ENCODE data around the gene BTBD18.
A peak's percentile ranks its signal among the peaks of the same experiment; 100 is the strongest.

The BTBD18 gene

GRCh38 chr11:57778318-57779037, 26.9 kb upstream of the BTBD18 start:
- in situ Hi-C loops (cut with HindIII; ENCODE audit: low pct_ligation_motif_present, low pct_unique_long_range_greater_than_20kb, low sequenced_read_pairs), result no loop called here
- peak; percentile 94 for DNase-seq

- DNase-seq, result no peak
- in situ Hi-C loops (cut with HindIII; ENCODE audit: low pct_ligation_motif_present, low pct_unique_long_range_greater_than_20kb, low sequenced_read_pairs), result no loop called here
These were observed 26.3 kb upstream of the BTBD18 start for GRCh38 chr11:57777969-57778317.

GRCh38 chr11:57776577-57777210, 25.1 kb upstream of the BTBD18 start:
- no peak for DNase-seq
- in situ Hi-C loops (cut with HindIII; ENCODE audit: low pct_ligation_motif_present, low pct_unique_long_range_greater_than_20kb, low sequenced_read_pairs), result no loop called here

- in situ Hi-C loops (cut with HindIII; ENCODE audit: low pct_ligation_motif_present, low pct_unique_long_range_greater_than_20kb, low sequenced_read_pairs), result no loop called here
- no peak for DNase-seq
These were observed 24.5 kb upstream of the BTBD18 start for GRCh38 chr11:57776031-57776521.

GRCh38 chr11:57775491-57775890, 23.9 kb upstream of the BTBD18 start:
- in situ Hi-C loops (cut with HindIII; ENCODE audit: low pct_ligation_motif_present, low pct_unique_long_range_greater_than_20kb, low sequenced_read_pairs), result no loop called here
- DNase-seq, result no peak

GRCh38 chr11:57773026-57773598, 21.5 kb upstream of the BTBD18 start:
- DNase-seq, result no peak
- in situ Hi-C loops (cut with HindIII; ENCODE audit: low pct_ligation_motif_present, low pct_unique_long_range_greater_than_20kb, low sequenced_read_pairs), result no loop called here

- DNase-seq, result no peak
- in situ Hi-C loops (cut with HindIII; ENCODE audit: low pct_ligation_motif_present, low pct_unique_long_range_greater_than_20kb, low sequenced_read_pairs), result no loop called here
These were observed 20.9 kb upstream of the BTBD18 start for GRCh38 chr11:57772562-57772961.

GRCh38 chr11:57771365-57771764, 19.7 kb upstream of the BTBD18 start:
- in situ Hi-C loops (cut with HindIII; ENCODE audit: low pct_ligation_motif_present, low pct_unique_long_range_greater_than_20kb, low sequenced_read_pairs), result no loop called here

GRCh38 chr11:57770793-57771192, 19.2 kb upstream of the BTBD18 start:
- DNase-seq, result no peak
- in situ Hi-C loops (cut with HindIII; ENCODE audit: low pct_ligation_motif_present, low pct_unique_long_range_greater_than_20kb, low sequenced_read_pairs), result no loop called here

More at GRCh38 chr11:57771365-57771764, 19.7 kb upstream of the BTBD18 start:
- DNase-seq, result no peak

GRCh38 chr11:57764972-57765371, 13.4 kb upstream of the BTBD18 start:
- DNase-seq, result no peak
- in situ Hi-C loops (cut with HindIII; ENCODE audit: low pct_ligation_motif_present, low pct_unique_long_range_greater_than_20kb, low sequenced_read_pairs), result no loop called here

GRCh38 chr11:57764566-57764965, 12.9 kb upstream of the BTBD18 start:
- DNase-seq, result no peak
- in situ Hi-C loops (cut with HindIII; ENCODE audit: low pct_ligation_motif_present, low pct_unique_long_range_greater_than_20kb, low sequenced_read_pairs), result no loop called here

- in situ Hi-C loops (cut with HindIII; ENCODE audit: low pct_ligation_motif_present, low pct_unique_long_range_greater_than_20kb, low sequenced_read_pairs), result no loop called here
- no peak for DNase-seq
These were observed 12.4 kb upstream of the BTBD18 start for GRCh38 chr11:57764021-57764420.

GRCh38 chr11:57763568-57763967, 11.9 kb upstream of the BTBD18 start:
- in situ Hi-C loops (cut with HindIII; ENCODE audit: low pct_ligation_motif_present, low pct_unique_long_range_greater_than_20kb, low sequenced_read_pairs), result no loop called here
- peak; percentile 53 for DNase-seq

GRCh38 chr11:57762235-57762861, 10.7 kb upstream of the BTBD18 start:
- in situ Hi-C loops (cut with HindIII; ENCODE audit: low pct_ligation_motif_present, low pct_unique_long_range_greater_than_20kb, low sequenced_read_pairs), result no loop called here
- DNase-seq, result peak; percentile 17

- DNase-seq, result peak; percentile 97
- in situ Hi-C loops (cut with HindIII; ENCODE audit: low pct_ligation_motif_present, low pct_unique_long_range_greater_than_20kb, low sequenced_read_pairs), result no loop called here
These were observed 9.9 kb upstream of the BTBD18 start, which contains the start of gene CTNND1 for GRCh38 chr11:57761301-57762234. Gene CTNND1, plus strand, starts transcription at chr11:57761802. Its CDS starts 29,677 bp downstream, at chr11:57791479.

GRCh38 chr11:57758174-57758573, 6.6 kb upstream of the BTBD18 start:
- in situ Hi-C loops (cut with HindIII; ENCODE audit: low pct_ligation_motif_present, low pct_unique_long_range_greater_than_20kb, low sequenced_read_pairs), result no loop called here
- no peak for DNase-seq

- in situ Hi-C loops (cut with HindIII; ENCODE audit: low pct_ligation_motif_present, low pct_unique_long_range_greater_than_20kb, low sequenced_read_pairs), result no loop called here
- no peak for DNase-seq
These were observed 1.3 kb upstream of the BTBD18 start for GRCh38 chr11:57752954-57753353.

- in situ Hi-C loops (cut with HindIII; ENCODE audit: low pct_ligation_motif_present, low pct_unique_long_range_greater_than_20kb, low sequenced_read_pairs), result no loop called here
- DNase-seq, result no peak
These were observed 443 bp downstream of the BTBD18 start for GRCh38 chr11:57751176-57751575.
